K562 (cell line): ENCODE data around the gene R3HDM2. TPM values are rescaled to one million over a fixed set of nuclear protein-coding genes. Genes with fewer than 3 reads are reported as not detected.

Experiments
- ATAC-seq: fragments of 200-7000 bp; cut with Tn5 transposase; 3 replicates; pipeline ENCODE4 v1.9.1; 2020; ENCODE audit warnings: moderate library complexity
- BruUV-seq: library from RNA; stranded (reverse); fragments of 400-500 nt; replicated peaks from 2 replicates; lab custom pipeline; 2021; lab: Mats Ljungman, UMichigan
- CTCF ChIA-PET: fragments of 300-600 bp; formaldehyde crosslinking; extraction: SDS; loops from one replicate; lab custom pipeline; 2021; ENCODE audit warnings: low intra/inter-chr PET ratio; lab: Yijun Ruan, JAX
- POLR2A ChIA-PET: fragments of 300-600, 350-650 bp; sonication (Branson Sonifier 250); formaldehyde crosslinking; extraction: SDS; loops from one replicate; lab custom pipeline; 2021; ENCODE audit warnings: antibody characterized with exemption, inconsistent platforms; lab: Yijun Ruan, JAX
- DNase-seq, 4 experiments: peaks; one replicate each; pipeline versions ENCODE4 v3.0.0 to v3.0.0-alpha.2; 2011 to 2018; ENCODE audit warnings: low spot score in 3 of 4, mixed read lengths in 3 of 4; ENCODE audit errors: extremely low read depth in 1 of 4
- FAIRE-seq: peaks from 2 replicates; lab custom pipeline; 2011; peaks lifted over from hg19 to GRCh38; lab: Jason Lieb, UNC
- H2AFZ ChIP-seq: 2 replicates; pipeline ENCODE4 v1.6.0; 2011; ENCODE audit warnings: low read depth, low read length, control low read depth, inconsistent platforms
- H3K27ac ChIP-seq: fragments of 200-600 bp; 3 replicates; pipeline ENCODE4 v1.8.0; 2011; ENCODE audit warnings: low read depth, mild to moderate bottlenecking, control low read depth, inconsistent platforms, low read length, moderate library complexity, mixed read lengths; ENCODE audit errors: extremely low read depth
- H3K27me3 ChIP-seq, 2 experiments: fragments of 300-600 bp in 1 of 2; 2 replicates in 1 of 2; 3 replicates in 1 of 2; pipeline versions ENCODE4 v1.6.0 to v1.8.0; 2011; ENCODE audit warnings: inconsistent platforms in 2 of 2, low read length in 2 of 2, mild to moderate bottlenecking in 1 of 2, mixed read lengths in 1 of 2, moderate library complexity in 1 of 2; ENCODE audit not compliant: control insufficient read depth in 2 of 2, insufficient read depth in 2 of 2
- H3K36me3 ChIP-seq: fragments of 300-600 bp; 3 replicates; pipeline ENCODE4 v1.8.0; 2011; ENCODE audit warnings: mild to moderate bottlenecking, low read length, inconsistent platforms; ENCODE audit not compliant: control insufficient read depth, insufficient read depth
- H3K4me1 ChIP-seq, 2 experiments: fragments of 200-600 bp in 1 of 2; replicated peaks in 1 of 2; 2 replicates in 1 of 2; 3 replicates in 1 of 2; pipeline versions ENCODE4 v1.5.1 to v1.8.0; 2011; ENCODE audit warnings: inconsistent platforms in 2 of 2, low read length in 2 of 2, mild to moderate bottlenecking in 1 of 2, mixed read lengths in 1 of 2, moderate library complexity in 1 of 2; ENCODE audit not compliant: control insufficient read depth in 2 of 2, insufficient read depth in 2 of 2
- H3K4me2 ChIP-seq: 2 replicates; pipeline ENCODE4 v1.6.1; 2011; ENCODE audit warnings: low read length, control low read depth, inconsistent platforms, mixed read lengths; ENCODE audit not compliant: insufficient read depth
- H3K4me3 ChIP-seq: fragments of 200-600 bp; sonication (generic), shearing (Covaris generic); 2 replicates; pipeline ENCODE4 v1.5.1; 2016; ENCODE audit warnings: control low read depth, inconsistent platforms
- H3K79me2 ChIP-seq: fragments of 200-600 bp; 3 replicates; pipeline ENCODE4 v1.8.0; 2011; ENCODE audit warnings: low read length, inconsistent platforms; ENCODE audit not compliant: control insufficient read depth, insufficient read depth
- H3K9ac ChIP-seq, 2 experiments: 2 replicates each; pipeline versions ENCODE4 v1.6.0 to v1.6.1; 2011; ENCODE audit warnings: low read depth in 2 of 2, low read length in 2 of 2, control low read depth in 1 of 2, inconsistent platforms in 1 of 2, mild to moderate bottlenecking in 1 of 2, mixed read lengths in 1 of 2; ENCODE audit not compliant: insufficient read depth in 1 of 2
- H3K9me1 ChIP-seq: one replicate; pipeline ENCODE4 v1.6.0; 2011; ENCODE audit warnings: inconsistent platforms, mild to moderate bottlenecking, low read length, moderate library complexity; ENCODE audit not compliant: control insufficient read depth, insufficient read depth
- H3K9me3 ChIP-seq: replicated peaks from 2 replicates; pipeline ENCODE4 v1.5.1; 2011; ENCODE audit warnings: low read depth, low read length, inconsistent platforms; ENCODE audit not compliant: control insufficient read depth, insufficient read depth
- H4K20me1 ChIP-seq: replicated peaks from 2 replicates; pipeline ENCODE4 v1.6.1; 2011; ENCODE audit warnings: low read length, inconsistent platforms, mixed read lengths; ENCODE audit not compliant: control insufficient read depth, insufficient read depth
- NONO ChIP-seq, 2 experiments: fragments of 200-400 bp in 1 of 2; fragments of 450-650 bp in 1 of 2; formaldehyde crosslinking in 1 of 2; IDR thresholded peaks; 2 replicates each; pipeline ENCODE4 v1.6.1; 2017; ENCODE audit warnings: low read depth in 2 of 2, mild to moderate bottlenecking in 2 of 2, moderate library complexity in 2 of 2, low read length in 1 of 2
- PHTF2 ChIP-seq: fragments of 250-450 bp; sonication (Bioruptor Pico); IDR thresholded peaks from 2 replicates; pipeline ENCODE4 v1.5.0; 2021; ENCODE audit warnings: mild to moderate bottlenecking
- RBM25 ChIP-seq: fragments of 200-400 bp; formaldehyde crosslinking; IDR thresholded peaks from 2 replicates; pipeline ENCODE4 v1.6.1; 2018; ENCODE audit warnings: low read length, low read depth, moderate library complexity; ENCODE audit not compliant: severe bottlenecking
- SMARCA4 ChIP-seq: fragments of 450-650 bp; IDR thresholded peaks from 2 replicates; pipeline ENCODE4 v1.6.1; 2016
- ZNF586 ChIP-seq: fragments of 450-650 bp; formaldehyde crosslinking; conservative IDR thresholded peaks from 2 replicates; pipeline ENCODE4 v1.4.0; 2020; ENCODE audit warnings: mild to moderate bottlenecking, moderate library complexity
- WGBS: fragments of 100-300 bp; shearing (Covaris generic); methylation state at CpG from one replicate; pipeline ENCODE4 v1.1.6; 2016; ENCODE audit warnings: low coverage, mixed read lengths; ENCODE audit not compliant: insufficient coverage; ENCODE audit errors: missing lambda C conversion rate; 5-methylcytosine and 5-hydroxymethylcytosine counted together
- in situ Hi-C: fragments of 300-500 bp; cut with MboI; formaldehyde crosslinking; loops from 4 replicates; pipeline ENCODE4 v1.15.0; 2018; ENCODE audit warnings: inconsistent platforms, mixed read lengths
- intact Hi-C: fragments of 100-400 bp; cut with micrococcal nuclease; formaldehyde crosslinking; loops from 2 replicates; pipeline ENCODE4 v1.14.2; 2022
- polyA plus RNA-seq, 8 experiments: library from polyadenylated mRNA; depleted of rRNA in 4 of 8; stranded (reverse) in 5 of 8; unstranded in 3 of 8; fragments of >200 nt; fragmentation: Nextera tagmentation in 2 of 8; fragmentation: Illumina TruSeq in 1 of 8; extraction: Ambion mirVana in 2 of 8; extraction: Trizol in 1 of 8; gene quantifications; 2 replicates each; pipeline versions ENCODE4 v1.2.1 to v1.2.3, GENCODE V29; 2011 to 2014; ENCODE audit warnings: inconsistent platforms in 1 of 8, missing spikeins in 1 of 8
- total RNA-seq, 7 experiments: library from RNA; depleted of rRNA in 6 of 7; stranded (reverse); fragments of >200 nt in 6 of 7; fragmentation: Illumina TruSeq in 2 of 7; extraction: Trizol in 2 of 7; gene quantifications; 2 replicates each; pipeline versions ENCODE4 v1.2.1 to v1.2.3, GENCODE V29; 2011 to 2021; ENCODE audit warnings: low replicate concordance in 1 of 7
- TF ChIP-seq, protein P1 (sequence below), 2 experiments: fragments of 450-650 bp; formaldehyde crosslinking in 1 of 2; IDR thresholded peaks; 2 replicates each; pipeline versions ENCODE4 v1.4.0 to v1.6.1; 2014 to 2020; ENCODE audit warnings: mild to moderate bottlenecking in 2 of 2, borderline replicate concordance in 1 of 2, low read depth in 1 of 2
- TF ChIP-seq, protein P2 (sequence below): fragments of 450-650 bp; formaldehyde crosslinking; IDR thresholded peaks from 2 replicates; pipeline ENCODE4 v1.4.0; 2020; ENCODE audit warnings: mild to moderate bottlenecking, moderate library complexity
- TF ChIP-seq, protein P3 (sequence below): sonication (generic); formaldehyde crosslinking; IDR thresholded peaks from 2 replicates; pipeline ENCODE4 v1.8.0; 2023; ENCODE audit warnings: mild to moderate bottlenecking, missing genetic modification reagents

The R3HDM2 gene
- total and polyA plus RNA-seq, 9 of the 15 experiments (the other 6 are each of a cell fraction or from before 2014, with no cell fraction given): 3.3 to 18.8 (median 9.0) TPM

DNA sequence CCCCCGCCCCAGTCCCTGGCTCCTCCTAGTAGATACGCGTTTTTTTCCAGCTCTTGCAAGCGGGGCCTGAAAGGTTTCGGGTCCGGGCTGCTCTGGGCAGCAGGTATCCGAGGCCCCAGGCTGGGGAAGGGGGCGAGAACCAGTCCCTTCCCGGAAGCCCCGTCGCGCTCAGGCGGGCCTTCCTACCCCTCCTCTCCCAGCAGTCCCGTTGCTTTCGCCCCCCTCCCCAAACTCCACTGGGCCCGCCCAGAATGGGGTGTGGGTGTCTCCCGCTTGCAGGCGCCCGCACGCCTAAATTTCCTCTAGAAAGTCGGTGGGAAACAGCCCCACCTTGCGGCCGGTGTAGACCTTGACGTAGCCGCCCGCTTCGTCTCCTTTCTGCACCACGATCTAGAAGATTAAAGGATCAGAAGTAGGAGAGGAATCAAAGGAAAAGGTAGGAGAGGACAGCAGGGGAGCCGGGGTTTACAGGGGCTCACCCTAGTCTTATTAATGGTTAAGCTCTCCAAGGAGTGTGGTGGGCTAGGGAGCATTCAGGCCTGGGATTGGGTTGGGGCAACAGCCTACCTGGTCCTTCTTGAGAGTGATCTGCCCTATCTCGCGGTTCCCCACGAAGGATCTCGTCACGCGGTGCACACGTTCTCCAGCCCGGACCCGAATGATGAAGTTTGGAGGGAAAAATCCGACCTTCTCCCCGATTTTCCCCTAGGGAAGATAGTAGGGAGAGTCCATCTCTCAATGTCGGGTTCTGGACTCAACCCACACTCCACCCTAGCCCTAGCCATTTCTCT is 187.1 kb downstream of the R3HDM2 start:
- TSS peak; percentile 30 for BruUV-seq
- Histone ChIP-seq H3K4me3 (peak overlapping the region; percentile 40), H3K4me2 (peak overlapping the region; percentile 67), H3K79me2 (no peaks in the 10 kb centered on the region), H3K36me3 (no peaks in the 10 kb centered on the region), H3K9me3 (no peaks in the 10 kb centered on the region), H2AFZ (peak overlapping the region; percentile 79), H3K27ac (no peak overlapping the region), H3K27me3 (peaks cover 2 to 23% of the 10 kb centered on the region in 2 experiments; a peak in 3 of 5 replicates), H3K9me1 (no peaks in the 10 kb centered on the region), H4K20me1 (0 out of 2 replicates have a peak, but pooled peaks cover 4% of the 10 kb centered on the region), H3K9ac (peak overlapping the region; percentile 35 to 90; a peak in 3 of 4 replicates), H3K4me1 (peaks cover 32 to 62% of the 10 kb centered on the region in 2 experiments)
- CTCF ChIA-PET: interaction anchor here (0.6 to 4.4 kb wide), 4 partner anchors 28 to 238 kb away, joined by 4 to 80 read pairs (median 4); no protein-coding TSS in a partner anchor
- intact Hi-C loops: loop anchor here (1.0 to 10.0 kb wide), 4 partner anchors 30 to 166 kb away; partner anchors contain the start of genes LRP1 and NEMP1
- ATAC-seq (peak; percentile 61), DNase-seq (peak; percentile 76 to 92 (median 82)), FAIRE-seq (peak; percentile 81)
- in situ Hi-C loops: loop anchor here (5.0 kb wide), 1 partner anchor 36 kb away; no protein-coding TSS in a partner anchor
- WGBS: 3% methylated on average over 38 of the region's 41 CpGs
- POLR2A ChIA-PET: interaction anchor here (0.6 to 1.5 kb wide), 7 partner anchors 8 to 1111 kb away, joined by 3 to 8 read pairs (median 4); partner anchors contain the start of gene SHMT2
- TF ChIP-seq, protein P1, sequence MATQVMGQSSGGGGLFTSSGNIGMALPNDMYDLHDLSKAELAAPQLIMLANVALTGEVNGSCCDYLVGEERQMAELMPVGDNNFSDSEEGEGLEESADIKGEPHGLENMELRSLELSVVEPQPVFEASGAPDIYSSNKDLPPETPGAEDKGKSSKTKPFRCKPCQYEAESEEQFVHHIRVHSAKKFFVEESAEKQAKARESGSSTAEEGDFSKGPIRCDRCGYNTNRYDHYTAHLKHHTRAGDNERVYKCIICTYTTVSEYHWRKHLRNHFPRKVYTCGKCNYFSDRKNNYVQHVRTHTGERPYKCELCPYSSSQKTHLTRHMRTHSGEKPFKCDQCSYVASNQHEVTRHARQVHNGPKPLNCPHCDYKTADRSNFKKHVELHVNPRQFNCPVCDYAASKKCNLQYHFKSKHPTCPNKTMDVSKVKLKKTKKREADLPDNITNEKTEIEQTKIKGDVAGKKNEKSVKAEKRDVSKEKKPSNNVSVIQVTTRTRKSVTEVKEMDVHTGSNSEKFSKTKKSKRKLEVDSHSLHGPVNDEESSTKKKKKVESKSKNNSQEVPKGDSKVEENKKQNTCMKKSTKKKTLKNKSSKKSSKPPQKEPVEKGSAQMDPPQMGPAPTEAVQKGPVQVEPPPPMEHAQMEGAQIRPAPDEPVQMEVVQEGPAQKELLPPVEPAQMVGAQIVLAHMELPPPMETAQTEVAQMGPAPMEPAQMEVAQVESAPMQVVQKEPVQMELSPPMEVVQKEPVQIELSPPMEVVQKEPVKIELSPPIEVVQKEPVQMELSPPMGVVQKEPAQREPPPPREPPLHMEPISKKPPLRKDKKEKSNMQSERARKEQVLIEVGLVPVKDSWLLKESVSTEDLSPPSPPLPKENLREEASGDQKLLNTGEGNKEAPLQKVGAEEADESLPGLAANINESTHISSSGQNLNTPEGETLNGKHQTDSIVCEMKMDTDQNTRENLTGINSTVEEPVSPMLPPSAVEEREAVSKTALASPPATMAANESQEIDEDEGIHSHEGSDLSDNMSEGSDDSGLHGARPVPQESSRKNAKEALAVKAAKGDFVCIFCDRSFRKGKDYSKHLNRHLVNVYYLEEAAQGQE (IDR thresholded peaks at IDR 0.05; ENCODE audit: borderline replicate concordance): peak; percentile 38; the same call in 1 of the 2 replicates
- TF ChIP-seq, protein P1 (CRISPR knock-in tag; IDR thresholded peaks at IDR 0.05; ENCODE audit: low read depth): no peak
- TF ChIP-seq NONO (IDR thresholded peaks at IDR 0.05; ENCODE audit: low read depth in 2 of 2, low read length in 1 of 2) (peak in 1 of 2 experiments; percentile 79; a peak in 2 of 4 replicates), ZNF586 (CRISPR knock-in tag) (no peak), RBM25 (no peak), PHTF2 (CRISPR knock-in tag) (no peak), SMARCA4 (peak; percentile 33; the same call in 1 of the 2 replicates)
- TF ChIP-seq, protein P2, sequence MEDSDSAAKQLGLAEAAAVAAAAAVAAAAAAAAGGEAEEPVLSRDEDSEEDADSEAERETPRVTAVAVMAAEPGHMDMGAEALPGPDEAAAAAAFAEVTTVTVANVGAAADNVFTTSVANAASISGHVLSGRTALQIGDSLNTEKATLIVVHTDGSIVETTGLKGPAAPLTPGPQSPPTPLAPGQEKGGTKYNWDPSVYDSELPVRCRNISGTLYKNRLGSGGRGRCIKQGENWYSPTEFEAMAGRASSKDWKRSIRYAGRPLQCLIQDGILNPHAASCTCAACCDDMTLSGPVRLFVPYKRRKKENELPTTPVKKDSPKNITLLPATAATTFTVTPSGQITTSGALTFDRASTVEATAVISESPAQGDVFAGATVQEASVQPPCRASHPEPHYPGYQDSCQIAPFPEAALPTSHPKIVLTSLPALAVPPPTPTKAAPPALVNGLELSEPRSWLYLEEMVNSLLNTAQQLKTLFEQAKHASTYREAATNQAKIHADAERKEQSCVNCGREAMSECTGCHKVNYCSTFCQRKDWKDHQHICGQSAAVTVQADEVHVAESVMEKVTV (CRISPR knock-in tag): peak; percentile 14; the same call in 1 of the 2 replicates
- TF ChIP-seq, protein P3, sequence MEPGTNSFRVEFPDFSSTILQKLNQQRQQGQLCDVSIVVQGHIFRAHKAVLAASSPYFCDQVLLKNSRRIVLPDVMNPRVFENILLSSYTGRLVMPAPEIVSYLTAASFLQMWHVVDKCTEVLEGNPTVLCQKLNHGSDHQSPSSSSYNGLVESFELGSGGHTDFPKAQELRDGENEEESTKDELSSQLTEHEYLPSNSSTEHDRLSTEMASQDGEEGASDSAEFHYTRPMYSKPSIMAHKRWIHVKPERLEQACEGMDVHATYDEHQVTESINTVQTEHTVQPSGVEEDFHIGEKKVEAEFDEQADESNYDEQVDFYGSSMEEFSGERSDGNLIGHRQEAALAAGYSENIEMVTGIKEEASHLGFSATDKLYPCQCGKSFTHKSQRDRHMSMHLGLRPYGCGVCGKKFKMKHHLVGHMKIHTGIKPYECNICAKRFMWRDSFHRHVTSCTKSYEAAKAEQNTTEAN (CRISPR knock-in tag): no peak
